Gastrocnemius medialis (tissue), 4 donors: ENCODE data around the gene VPS26A. TPM values are rescaled to one million over a fixed set of nuclear protein-coding genes. Genes with fewer than 3 reads are reported as not detected.

Experiments used
- ATAC-seq, 2 donors: fragments of 150-250 bp; one replicate each; pipeline ENCODE4 v1.9.1; 2016
- DNase-seq, 2 donors: peaks; one replicate each; pipeline ENCODE4 v3.0.0-alpha.2; 2019
- H3K27ac ChIP-seq, 4 donors: fragments of 200-600 bp; sonication (generic); 1 replicate in 1 of 4; 2 replicates in 3 of 4; pipeline ENCODE4 v1.5.1; 2016 to 2018; ENCODE audit warnings: mild to moderate bottlenecking in 2 of 4, moderate library complexity in 1 of 4
- H3K27me3 ChIP-seq, 3 donors: fragments of 200-600 bp; sonication (generic) in 2 of 3; 1 replicate in 1 of 3; 2 replicates in 2 of 3; pipeline versions ENCODE4 v1.5.1 to v1.6.0; 2016 to 2019; ENCODE audit warnings: mild to moderate bottlenecking in 1 of 3, moderate library complexity in 1 of 3
- H3K36me3 ChIP-seq, 2 donors: fragments of 200-600 bp; sonication (generic) in 1 of 2; one replicate each; pipeline ENCODE4 v1.5.1; 2017 to 2018
- H3K4me1 ChIP-seq, 2 donors: fragments of 200-600 bp; sonication (generic) in 1 of 2; one replicate each; pipeline ENCODE4 v1.5.1; 2016 to 2017; ENCODE audit warnings: mild to moderate bottlenecking in 2 of 2
- H3K4me3 ChIP-seq, 4 donors: fragments of 200-600 bp; sonication (generic) in 3 of 4; 1 replicate in 1 of 4; 2 replicates in 3 of 4; pipeline ENCODE4 v1.5.1; 2016 to 2019; ENCODE audit warnings: mild to moderate bottlenecking in 2 of 4
- H3K9me3 ChIP-seq, 3 donors: fragments of 200-600 bp; sonication (generic) in 2 of 3; 1 replicate in 1 of 3; 2 replicates in 2 of 3; pipeline ENCODE4 v1.5.1; 2016 to 2019
- POLR2A ChIP-seq, 2 donors: fragments of 450-650 bp; IDR thresholded peaks; one replicate each; pipeline ENCODE4 v1.6.1; 2017; ENCODE audit warnings: antibody characterized with exemption in 2 of 2, mild to moderate bottlenecking in 2 of 2, moderate library complexity in 2 of 2
- in situ Hi-C, 4 donors: fragments of 200-750 bp; cut with MboI; loops; one replicate each; pipeline versions ENCODE4 v1.15.0 to v1.8.0; 2017; ENCODE audit warnings: low sequenced_read_pairs in 4 of 4
- intact Hi-C: fragments of 100-400 bp; cut with DNase I; formaldehyde crosslinking; loops from one replicate; pipeline ENCODE4 v1.15.1; 2023; ENCODE audit warnings: low total_unique reads
- total RNA-seq, 4 donors: library from RNA; depleted of rRNA; stranded (reverse); fragments of >200 nt; gene quantifications; one replicate each; pipeline versions ENCODE4 v1.1.0 to v1.2.3, GENCODE V29; 2016
- TF ChIP-seq, protein P1 (sequence below), 5 experiments: fragments of 450-650 bp in 3 of 5; fragments of 200-600 bp in 2 of 5; sonication (generic) in 2 of 5; IDR thresholded peaks in 4 of 5; conservative IDR thresholded peaks in 1 of 5; 1 replicate in 4 of 5; 2 replicates in 1 of 5; pipeline ENCODE4 v1.5.1; 2016 to 2019; ENCODE audit warnings: antibody characterized with exemption in 5 of 5, mild to moderate bottlenecking in 3 of 5, moderate library complexity in 3 of 5

Gene VPS26A
- total RNA-seq, 4 donors from 2014 or later = 21.0 to 31.1 (median 25.4) TPM

DNA sequence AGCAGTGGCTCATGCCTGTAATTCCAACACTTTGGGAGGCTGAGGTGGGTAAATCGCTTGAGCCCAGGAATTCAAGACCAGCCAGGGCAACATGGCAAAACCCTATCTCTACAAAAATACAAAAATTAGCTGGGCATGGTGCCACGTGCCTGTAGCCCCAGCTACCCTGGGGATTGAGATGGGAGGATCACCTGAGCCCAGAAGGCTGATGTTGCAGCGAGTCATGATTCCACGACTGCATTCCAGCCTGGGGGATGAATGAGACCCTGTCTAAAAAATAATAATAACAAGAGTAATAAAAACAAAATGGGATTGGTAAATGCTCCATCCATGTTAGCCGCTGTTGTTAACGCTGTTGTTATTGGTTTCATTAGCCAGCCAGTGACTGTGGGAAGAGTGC is 94.9 kb downstream of the VPS26A start:
- DNase-seq = no peak
- intact Hi-C loops = no loop called here
- peaks cover 0 to under 1% of the 10 kb centered on the region in 2 donors for H3K4me1 ChIP-seq
- H3K9me3 ChIP-seq = no peaks in the 10 kb centered on the region
- H3K27ac ChIP-seq = no peak overlapping the region
- TF ChIP-seq, protein P1, sequence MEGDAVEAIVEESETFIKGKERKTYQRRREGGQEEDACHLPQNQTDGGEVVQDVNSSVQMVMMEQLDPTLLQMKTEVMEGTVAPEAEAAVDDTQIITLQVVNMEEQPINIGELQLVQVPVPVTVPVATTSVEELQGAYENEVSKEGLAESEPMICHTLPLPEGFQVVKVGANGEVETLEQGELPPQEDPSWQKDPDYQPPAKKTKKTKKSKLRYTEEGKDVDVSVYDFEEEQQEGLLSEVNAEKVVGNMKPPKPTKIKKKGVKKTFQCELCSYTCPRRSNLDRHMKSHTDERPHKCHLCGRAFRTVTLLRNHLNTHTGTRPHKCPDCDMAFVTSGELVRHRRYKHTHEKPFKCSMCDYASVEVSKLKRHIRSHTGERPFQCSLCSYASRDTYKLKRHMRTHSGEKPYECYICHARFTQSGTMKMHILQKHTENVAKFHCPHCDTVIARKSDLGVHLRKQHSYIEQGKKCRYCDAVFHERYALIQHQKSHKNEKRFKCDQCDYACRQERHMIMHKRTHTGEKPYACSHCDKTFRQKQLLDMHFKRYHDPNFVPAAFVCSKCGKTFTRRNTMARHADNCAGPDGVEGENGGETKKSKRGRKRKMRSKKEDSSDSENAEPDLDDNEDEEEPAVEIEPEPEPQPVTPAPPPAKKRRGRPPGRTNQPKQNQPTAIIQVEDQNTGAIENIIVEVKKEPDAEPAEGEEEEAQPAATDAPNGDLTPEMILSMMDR (IDR thresholded peaks at IDR 0.05 in 4 of 5, conservative IDR thresholded peaks at IDR 0.05 in 1 of 5) = no peak
- no peak for TF ChIP-seq POLR2A (IDR thresholded peaks at IDR 0.05)
- H3K36me3 ChIP-seq = no peaks in the 10 kb centered on the region
- no peaks in the 10 kb centered on the region for H3K27me3 ChIP-seq
- H3K4me3 ChIP-seq = no peak overlapping the region
- in situ Hi-C loops = no loop called here
- ATAC-seq = no peak

- no peak within 1 kb of the TSS for H3K4me3 ChIP-seq
- H3K9me3 ChIP-seq = no peaks in the 10 kb centered on the region
- intact Hi-C loops = no loop called here
- no peaks in the 10 kb centered on the region for H3K36me3 ChIP-seq
- H3K4me1 ChIP-seq = no peaks in the 10 kb centered on the region
- in situ Hi-C loops = no loop called here
- no peak for DNase-seq
- no peak for ATAC-seq
- TF ChIP-seq, protein P1 (IDR thresholded peaks at IDR 0.05 in 4 of 5, conservative IDR thresholded peaks at IDR 0.05 in 1 of 5) = no peak
- TF ChIP-seq POLR2A (IDR thresholded peaks at IDR 0.05) = no peak
- H3K27me3 ChIP-seq = no peaks in the 10 kb centered on the region
- no peak within 1 kb of the TSS for H3K27ac ChIP-seq
Measured at GRCh38 chr10:69220041-69220451, 96.1 kb downstream of the VPS26A start, which contains the start of gene HKDC1. HKDC1 (plus strand) TSS chr10:69220332; CDS start chr10:69220436, 104 bp downstream.

DNA sequence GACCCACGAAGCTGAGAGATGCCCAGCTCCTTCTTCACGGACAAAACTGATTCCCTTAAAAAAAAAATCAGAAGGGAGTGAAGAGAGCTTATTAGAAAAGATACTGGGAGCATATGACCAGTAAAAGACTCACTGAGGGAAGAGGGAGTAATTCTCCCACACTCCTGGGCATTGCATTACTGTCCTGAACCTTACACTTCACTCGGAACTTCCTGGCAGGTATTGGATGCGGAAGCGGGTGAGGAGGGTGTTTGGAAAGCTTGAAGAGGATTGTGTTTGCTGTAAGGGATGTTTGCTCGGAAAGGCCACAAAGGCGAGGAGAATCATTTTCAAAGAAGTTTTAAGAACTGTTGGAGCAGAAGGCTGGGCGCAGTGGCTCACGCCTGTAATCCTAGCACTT is 96.5 kb downstream of the VPS26A start:
- ATAC-seq (no peak), DNase-seq (no peak)
- TF ChIP-seq POLR2A (IDR thresholded peaks at IDR 0.05) = no peak
- TF ChIP-seq, protein P1 (IDR thresholded peaks at IDR 0.05 in 4 of 5, conservative IDR thresholded peaks at IDR 0.05 in 1 of 5) = no peak
- H3K4me1 ChIP-seq = no peaks in the 10 kb centered on the region
- in situ Hi-C loops (no loop called here), intact Hi-C loops (no loop called here)
- H3K27ac ChIP-seq = no peak overlapping the region
- no peaks in the 10 kb centered on the region for H3K9me3 ChIP-seq
- H3K27me3 ChIP-seq = no peaks in the 10 kb centered on the region
- no peak overlapping the region for H3K4me3 ChIP-seq
- H3K36me3 ChIP-seq = no peaks in the 10 kb centered on the region

Other genes with a start within 250 kb of the VPS26A start
- gene DDX50, start 222.9 kb upstream of the VPS26A start, total RNA-seq = 10 to 100 TPM; 17.2 to 25.9 (median 23.7) TPM
- 10 to 100 TPM; 44.4 to 66.8 (median 53.7) TPM for gene DDX21, start 168.0 kb upstream of the VPS26A start, total RNA-seq
- gene KIFBP, start 135.4 kb upstream of the VPS26A start, total RNA-seq = 10 to 100 TPM; 24.0 to 41.3 (median 33.9) TPM
- gene SRGN, start 36.1 kb upstream of the VPS26A start, total RNA-seq = 10 to 100 TPM; 27.1 to 73.1 (median 37.8) TPM
- gene SUPV3L1, start 56.1 kb downstream of the VPS26A start, total RNA-seq = 10 to 100 TPM; 29.7 to 38.8 (median 32.2) TPM
- gene HKDC1, start 96.2 kb downstream of the VPS26A start, total RNA-seq = under 1 TPM in 1 of 4 donors, not detected in 3; 0.18 TPM
- 100 to 1,000 TPM; 168 to 331 (median 246) TPM for gene HK1, start 154.3 kb downstream of the VPS26A start, total RNA-seq